Thymus (tissue), 11 donors: Measurements from ENCODE around the gene CRYGB. TPM values are rescaled to one million over a fixed set of nuclear protein-coding genes. Genes with fewer than 3 reads are reported as not detected.
"Not testable (repeated sequence)": the region's sequence is repeated elsewhere in the genome, so short reads cannot be mapped to it uniquely, and the experiment has no call there.

Source experiments
- DNase-seq, 9 donors: peaks; one replicate each; pipeline ENCODE4 v3.0.0-alpha.2; 2013; ENCODE audit warnings: low spot score in 9 of 9, low read depth in 6 of 9, missing footprints in 1 of 9
- H3K27ac ChIP-seq, 2 donors: one replicate each; pipeline ENCODE4 v1.5.1; 2013; ENCODE audit warnings: control low read depth in 1 of 2, low read depth in 1 of 2, low read length in 1 of 2, mild to moderate bottlenecking in 1 of 2, moderate library complexity in 1 of 2
- H3K27me3 ChIP-seq, 2 donors: one replicate each; pipeline ENCODE4 v1.5.1; 2013; ENCODE audit warnings: low read length in 1 of 2; ENCODE audit not compliant: control insufficient read depth in 2 of 2, insufficient read depth in 1 of 2
- H3K36me3 ChIP-seq, 2 donors: one replicate each; pipeline ENCODE4 v1.5.1; 2013; ENCODE audit warnings: low read length in 1 of 2, mild to moderate bottlenecking in 1 of 2, moderate library complexity in 1 of 2; ENCODE audit not compliant: control insufficient read depth in 2 of 2, insufficient read depth in 2 of 2
- H3K4me1 ChIP-seq, 2 donors: one replicate each; pipeline ENCODE4 v1.5.1; 2013; ENCODE audit warnings: low read length in 2 of 2; ENCODE audit not compliant: control insufficient read depth in 2 of 2, insufficient read depth in 2 of 2
- H3K4me3 ChIP-seq, 2 donors: one replicate each; pipeline ENCODE4 v1.5.1; 2013; ENCODE audit warnings: low read length in 2 of 2, control low read depth in 1 of 2, mild to moderate bottlenecking in 1 of 2
- H3K9me3 ChIP-seq, 2 donors: one replicate each; pipeline ENCODE4 v1.5.1; 2013; ENCODE audit warnings: low read length in 1 of 2, mild to moderate bottlenecking in 1 of 2; ENCODE audit not compliant: control insufficient read depth in 2 of 2, insufficient read depth in 1 of 2
- WGBS: extraction: QIAGEN DNeasy Blood & Tissue Kit; methylation state at CpG from one replicate; pipeline ENCODE4 v1.1.7; 2013; 5-methylcytosine and 5-hydroxymethylcytosine counted together
- polyA plus RNA-seq: library from polyadenylated mRNA; stranded (reverse); fragments of 200-250 nt; gene quantifications from one replicate; pipeline ENCODE4 v1.2.3, GENCODE V29; 2013
- total RNA-seq: library from RNA; stranded (reverse); fragments of 120-200 nt; gene quantifications from one replicate; pipeline ENCODE4 v1.2.4, GENCODE V29; 2013
- donor health status: healthy.

Gene CRYGB
- total and polyA plus RNA-seq, 2 donors = 0.16 TPM; not detected in 1

DNA sequence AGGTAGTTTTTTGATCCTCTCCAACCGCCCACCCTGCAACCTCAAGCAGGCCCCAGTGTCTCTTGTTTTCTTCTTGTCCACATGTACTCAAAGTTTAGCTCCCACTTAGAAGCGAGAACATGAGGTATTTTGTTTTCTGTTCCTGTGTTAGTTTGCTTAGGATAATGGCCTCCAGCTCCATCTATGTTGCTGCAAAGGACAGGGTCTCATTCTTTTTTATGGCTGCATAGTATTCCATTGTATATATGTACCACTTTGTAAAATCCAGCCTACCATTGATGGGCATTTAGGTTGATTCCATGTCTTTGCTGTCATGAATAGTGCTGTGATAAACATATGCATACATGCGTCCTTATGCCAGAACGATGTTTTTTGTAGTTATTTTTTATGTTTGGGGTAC, 18.9 kb downstream of the CRYGB start:
- Histone ChIP-seq H3K9me3 (no peaks in the 10 kb centered on the region), H3K4me3 (no peak overlapping the region), H3K36me3 (no peaks in the 10 kb centered on the region), H3K27ac (no peak overlapping the region), H3K27me3 (peaks cover 6 to 20% of the 10 kb centered on the region in 2 donors), H3K4me1 (peaks cover 0 to 5% of the 10 kb centered on the region in 2 donors)
- WGBS = 98% methylated on average over 4 of the region's 4 CpGs
- DNase-seq = no peak

DNA sequence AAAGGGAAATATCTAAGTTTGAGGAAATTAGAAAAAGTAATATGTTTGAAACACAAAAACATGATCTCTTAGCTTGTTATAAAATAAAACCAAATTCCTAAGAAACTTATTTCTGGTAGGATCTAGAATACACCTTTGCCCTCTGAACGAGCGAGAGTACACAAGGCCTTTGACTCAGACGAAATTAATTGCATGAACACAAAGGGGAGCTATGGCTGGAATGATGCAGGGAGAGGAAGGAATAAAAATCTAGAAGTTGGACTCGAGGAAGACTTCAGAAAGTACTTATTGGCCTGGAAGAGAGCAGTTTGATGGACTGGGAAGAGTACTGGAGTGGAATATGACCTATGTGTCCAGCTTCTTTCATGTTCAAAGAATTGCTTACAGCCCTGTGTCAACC, 20.7 kb downstream of the CRYGB start:
- Histone ChIP-seq H3K4me3 (no peak overlapping the region), H3K36me3 (no peaks in the 10 kb centered on the region), H3K27ac (no peak overlapping the region), H3K27me3 (peaks cover 6 to 20% of the 10 kb centered on the region in 2 donors), H3K9me3 (no peaks in the 10 kb centered on the region), H3K4me1 (peaks cover 0 to 5% of the 10 kb centered on the region in 2 donors)
- 92% methylated on average over 4 of the region's 4 CpGs for WGBS
- DNase-seq = no peak

DNA sequence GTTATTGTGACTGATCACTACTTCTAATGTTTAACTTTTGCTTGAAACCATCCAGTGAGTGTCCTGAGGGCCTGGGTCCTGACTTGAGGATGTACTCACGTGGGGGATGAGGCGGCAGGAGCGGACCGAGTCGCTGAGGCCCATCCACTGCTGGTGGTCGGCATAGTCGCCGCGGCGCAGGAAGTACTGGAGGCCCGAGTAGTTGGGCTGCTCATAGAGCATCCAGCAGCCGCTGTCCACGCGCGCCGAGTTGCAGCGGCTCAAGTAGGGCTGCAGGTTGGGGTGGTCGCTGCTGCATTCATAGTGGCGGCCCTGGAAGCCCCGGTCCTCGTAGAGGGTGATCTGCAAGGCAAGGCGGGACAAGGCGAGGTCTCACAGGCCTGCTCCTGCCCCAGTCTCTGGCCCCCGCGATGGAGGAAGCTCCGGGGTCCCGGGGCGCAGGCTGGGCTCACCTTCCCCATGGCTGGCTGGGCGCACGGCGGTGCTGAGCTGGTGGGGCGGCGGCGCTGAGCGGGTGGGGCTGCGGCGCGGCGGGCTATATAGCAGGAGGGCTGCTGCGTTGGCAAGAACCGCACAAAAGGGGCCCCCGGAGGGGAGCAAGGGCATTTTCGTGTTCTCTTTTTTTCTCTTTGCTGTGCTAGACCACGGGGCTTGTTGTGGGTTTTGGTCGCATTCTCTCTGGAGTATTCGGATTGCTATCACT, 21.8 kb downstream of the CRYGB start, which contains the start of gene CRYGD:
Gene CRYGD (minus strand): TSS at position 512 of the 703 bp plus-strand sequence. CDS start 51 bp downstream, at position 461.
- Histone ChIP-seq H3K27me3 (peaks cover 6 to 20% of the 10 kb centered on the region in 2 donors), H3K4me3 (peak within 1 kb of the TSS in 1 of 2 donors; percentile 5)
- not testable (repeated sequence) for H3K27ac ChIP-seq, H3K4me1 ChIP-seq, H3K9me3 ChIP-seq, H3K36me3 ChIP-seq, DNase-seq
- 9% methylated on average over 46 of the region's 46 CpGs for WGBS

DNA sequence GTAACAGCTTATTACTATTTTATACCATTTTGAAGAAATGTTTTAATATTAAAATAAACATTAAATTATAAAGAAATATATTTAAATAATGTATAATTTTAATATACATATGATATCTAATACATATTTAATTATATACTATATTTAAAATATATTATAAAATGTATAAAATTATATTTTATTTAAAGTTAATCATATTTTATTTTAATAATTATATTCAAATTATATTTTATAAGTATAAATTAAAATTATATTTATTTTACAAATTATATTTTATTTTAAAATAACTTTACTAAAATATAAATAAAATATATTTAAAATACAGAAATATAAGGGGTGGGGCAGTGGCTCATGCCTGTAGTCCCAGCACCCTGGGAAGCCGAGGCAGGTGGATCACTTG, 23.7 kb downstream of the CRYGB start:
- no peak overlapping the region for H3K4me3 ChIP-seq
- 97% methylated on average over 1 of the region's 1 CpG for WGBS
- peaks cover 6 to 20% of the 10 kb centered on the region in 2 donors for H3K27me3 ChIP-seq
- H3K4me1 ChIP-seq = peaks cover 0 to 5% of the 10 kb centered on the region in 2 donors
- H3K9me3 ChIP-seq = no peaks in the 10 kb centered on the region
- no peak overlapping the region for H3K27ac ChIP-seq
- DNase-seq = no peak
- no peaks in the 10 kb centered on the region for H3K36me3 ChIP-seq

DNA sequence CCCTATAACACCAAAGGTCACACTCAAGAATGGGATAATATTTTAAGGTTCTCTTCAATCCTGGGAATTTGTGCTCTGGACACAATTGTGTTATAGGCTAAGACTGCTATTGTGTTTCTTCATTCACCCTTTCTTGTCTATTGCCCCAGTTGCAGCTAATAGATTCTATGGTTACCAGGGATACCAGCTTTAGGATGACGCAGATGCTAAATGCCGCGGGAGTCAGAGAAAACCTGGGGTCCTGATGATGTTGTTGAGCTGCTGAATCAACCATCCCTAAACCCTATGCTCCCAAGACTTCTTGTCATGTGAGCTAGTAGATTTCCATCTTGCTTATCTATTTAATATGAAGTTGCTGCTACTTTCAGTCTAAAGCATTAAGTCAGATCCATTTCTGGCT, 27.0 kb downstream of the CRYGB start:
- 97% methylated on average over 3 of the region's 3 CpGs for WGBS
- no peak for DNase-seq
- no peak overlapping the region for H3K27ac ChIP-seq
- no peak overlapping the region for H3K4me3 ChIP-seq
- no peaks in the 10 kb centered on the region for H3K36me3 ChIP-seq
- no peaks in the 10 kb centered on the region for H3K4me1 ChIP-seq
- H3K27me3 ChIP-seq = peaks cover 2 to 6% of the 10 kb centered on the region in 2 donors
- H3K9me3 ChIP-seq = no peaks in the 10 kb centered on the region

DNA sequence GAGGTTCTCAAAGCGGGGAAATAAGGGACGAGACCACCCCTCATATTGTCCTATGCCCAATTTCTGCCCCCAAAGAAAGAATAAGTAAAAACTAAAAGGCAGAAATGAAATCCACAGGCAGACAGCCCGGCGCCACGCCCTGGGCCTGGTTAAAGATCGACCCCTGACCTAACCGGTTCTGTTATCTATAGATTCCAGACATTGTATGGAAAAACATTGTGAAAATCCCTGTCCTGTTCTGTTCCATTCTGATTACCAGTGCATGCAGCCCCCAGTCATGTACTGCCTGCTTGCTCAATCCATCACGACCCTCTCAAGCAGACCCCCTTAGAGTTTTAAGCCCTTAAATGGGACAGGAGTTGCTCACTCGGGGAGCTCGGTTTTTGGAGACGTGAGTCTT, 28.6 kb downstream of the CRYGB start:
- H3K4me3 ChIP-seq, DNase-seq, H3K27ac ChIP-seq, H3K9me3 ChIP-seq, H3K4me1 ChIP-seq, H3K36me3 ChIP-seq, H3K27me3 ChIP-seq: not testable (repeated sequence)
- 94% methylated on average over 11 of the region's 11 CpGs for WGBS

DNA sequence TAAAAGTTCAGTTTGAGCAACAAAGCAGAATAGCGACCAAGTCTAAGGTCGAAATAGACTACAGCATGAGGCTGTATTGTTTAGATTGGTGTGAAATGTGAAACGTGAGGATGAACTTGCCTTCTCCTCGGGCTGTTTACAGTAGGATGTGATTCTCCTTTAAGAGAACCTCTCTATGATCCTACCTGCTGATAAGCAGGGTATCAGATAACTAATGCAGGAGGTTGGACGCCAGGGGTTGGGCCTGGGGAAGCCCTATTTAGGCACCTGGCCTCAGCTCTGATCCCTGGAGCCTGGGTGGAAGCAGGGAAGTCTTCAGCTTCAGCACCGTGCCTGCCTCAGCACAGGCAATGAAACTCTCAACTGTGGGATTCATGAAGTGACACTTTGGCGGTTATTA, 33.0 kb downstream of the CRYGB start:
- no peak for DNase-seq
- H3K27ac ChIP-seq = no peak overlapping the region
- no peaks in the 10 kb centered on the region for H3K4me1 ChIP-seq
- H3K36me3 ChIP-seq = no peaks in the 10 kb centered on the region
- H3K4me3 ChIP-seq = no peak overlapping the region
- 88% methylated on average over 7 of the region's 7 CpGs for WGBS
- H3K27me3 ChIP-seq = no peaks in the 10 kb centered on the region
- H3K9me3 ChIP-seq = no peaks in the 10 kb centered on the region

DNA sequence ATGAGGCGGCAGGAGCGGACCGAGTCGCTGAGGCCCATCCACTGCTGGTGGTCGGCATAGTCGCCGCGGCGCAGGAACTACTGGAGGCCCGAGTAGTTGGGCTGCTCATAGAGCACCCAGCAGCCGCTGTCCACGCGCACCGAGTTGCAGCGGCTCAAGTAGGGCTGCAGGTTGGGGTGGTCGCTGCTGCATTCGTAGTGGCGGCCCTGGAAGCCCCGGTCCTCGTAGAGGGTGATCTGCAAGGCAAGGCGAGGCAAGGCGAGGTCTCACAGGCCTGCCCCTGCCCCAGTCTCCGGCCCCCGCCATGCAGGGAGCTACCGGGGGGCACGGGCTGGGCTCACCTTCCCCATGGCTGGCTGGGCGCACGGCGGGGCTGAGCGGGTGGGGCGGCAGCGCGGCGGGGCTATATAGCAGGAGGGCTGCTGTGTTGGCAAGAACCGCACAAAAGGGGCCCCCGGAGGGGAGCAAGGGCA, 33.6 kb downstream of the CRYGB start:
- WGBS = 89% methylated on average over 36 of the region's 36 CpGs
- H3K27ac ChIP-seq, H3K4me3 ChIP-seq, H3K36me3 ChIP-seq, H3K9me3 ChIP-seq, H3K4me1 ChIP-seq, DNase-seq, H3K27me3 ChIP-seq: not testable (repeated sequence)

DNA sequence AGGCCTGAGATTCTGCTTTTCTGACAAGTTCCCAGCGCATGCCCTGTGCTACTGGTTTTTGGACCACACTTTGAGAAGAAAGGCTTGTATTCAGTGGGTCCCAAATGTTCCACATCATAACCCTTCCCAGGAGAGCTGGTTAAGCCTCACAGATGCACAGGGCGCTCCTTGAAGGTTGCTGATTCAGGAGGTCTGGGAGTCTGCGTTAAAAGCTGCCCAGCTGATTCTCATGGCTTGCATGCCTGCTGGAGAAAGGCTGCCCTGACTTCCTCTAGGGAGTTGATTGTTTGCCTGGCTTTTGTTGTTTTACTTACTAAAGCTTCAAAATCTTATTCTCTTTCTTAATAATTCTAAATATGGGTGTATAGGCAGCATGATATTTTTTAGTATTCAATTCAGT, 42.3 kb downstream of the CRYGB start:
- no peaks in the 10 kb centered on the region for H3K27me3 ChIP-seq
- WGBS = 96% methylated on average over 3 of the region's 3 CpGs
- H3K4me3 ChIP-seq = no peak overlapping the region
- peaks cover 0 to 7% of the 10 kb centered on the region in 2 donors for H3K4me1 ChIP-seq
- no peaks in the 10 kb centered on the region for H3K9me3 ChIP-seq
- no peaks in the 10 kb centered on the region for H3K36me3 ChIP-seq
- no peak overlapping the region for H3K27ac ChIP-seq
- DNase-seq = no peak
